Measurements from ENCODE around the gene MLXIP.

- TF ChIP-seq EZH2 (IDR thresholded peaks at IDR 0.05; ENCODE audit: insufficient read depth, poor library complexity, severe bottlenecking) (no peak), EZH2phosphoT487 (IDR thresholded peaks at IDR 0.05; ENCODE audit: insufficient read depth, low read depth) (no peak)
These were observed 116.2 kb downstream of the MLXIP start for GRCh38 chr12:122194804-122195203.

All from GM23248 (cell line).